ENCODE measurements around the gene RIPOR2.

The RIPOR2 gene, protein sequence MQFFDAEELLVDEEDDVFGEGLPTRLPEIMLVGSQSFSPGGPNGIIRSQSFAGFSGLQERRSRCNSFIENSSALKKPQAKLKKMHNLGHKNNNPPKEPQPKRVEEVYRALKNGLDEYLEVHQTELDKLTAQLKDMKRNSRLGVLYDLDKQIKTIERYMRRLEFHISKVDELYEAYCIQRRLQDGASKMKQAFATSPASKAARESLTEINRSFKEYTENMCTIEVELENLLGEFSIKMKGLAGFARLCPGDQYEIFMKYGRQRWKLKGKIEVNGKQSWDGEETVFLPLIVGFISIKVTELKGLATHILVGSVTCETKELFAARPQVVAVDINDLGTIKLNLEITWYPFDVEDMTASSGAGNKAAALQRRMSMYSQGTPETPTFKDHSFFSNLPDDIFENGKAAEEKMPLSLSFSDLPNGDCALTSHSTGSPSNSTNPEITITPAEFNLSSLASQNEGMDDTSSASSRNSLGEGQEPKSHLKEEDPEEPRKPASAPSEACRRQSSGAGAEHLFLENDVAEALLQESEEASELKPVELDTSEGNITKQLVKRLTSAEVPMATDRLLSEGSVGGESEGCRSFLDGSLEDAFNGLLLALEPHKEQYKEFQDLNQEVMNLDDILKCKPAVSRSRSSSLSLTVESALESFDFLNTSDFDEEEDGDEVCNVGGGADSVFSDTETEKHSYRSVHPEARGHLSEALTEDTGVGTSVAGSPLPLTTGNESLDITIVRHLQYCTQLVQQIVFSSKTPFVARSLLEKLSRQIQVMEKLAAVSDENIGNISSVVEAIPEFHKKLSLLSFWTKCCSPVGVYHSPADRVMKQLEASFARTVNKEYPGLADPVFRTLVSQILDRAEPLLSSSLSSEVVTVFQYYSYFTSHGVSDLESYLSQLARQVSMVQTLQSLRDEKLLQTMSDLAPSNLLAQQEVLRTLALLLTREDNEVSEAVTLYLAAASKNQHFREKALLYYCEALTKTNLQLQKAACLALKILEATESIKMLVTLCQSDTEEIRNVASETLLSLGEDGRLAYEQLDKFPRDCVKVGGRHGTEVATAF

DNA sequence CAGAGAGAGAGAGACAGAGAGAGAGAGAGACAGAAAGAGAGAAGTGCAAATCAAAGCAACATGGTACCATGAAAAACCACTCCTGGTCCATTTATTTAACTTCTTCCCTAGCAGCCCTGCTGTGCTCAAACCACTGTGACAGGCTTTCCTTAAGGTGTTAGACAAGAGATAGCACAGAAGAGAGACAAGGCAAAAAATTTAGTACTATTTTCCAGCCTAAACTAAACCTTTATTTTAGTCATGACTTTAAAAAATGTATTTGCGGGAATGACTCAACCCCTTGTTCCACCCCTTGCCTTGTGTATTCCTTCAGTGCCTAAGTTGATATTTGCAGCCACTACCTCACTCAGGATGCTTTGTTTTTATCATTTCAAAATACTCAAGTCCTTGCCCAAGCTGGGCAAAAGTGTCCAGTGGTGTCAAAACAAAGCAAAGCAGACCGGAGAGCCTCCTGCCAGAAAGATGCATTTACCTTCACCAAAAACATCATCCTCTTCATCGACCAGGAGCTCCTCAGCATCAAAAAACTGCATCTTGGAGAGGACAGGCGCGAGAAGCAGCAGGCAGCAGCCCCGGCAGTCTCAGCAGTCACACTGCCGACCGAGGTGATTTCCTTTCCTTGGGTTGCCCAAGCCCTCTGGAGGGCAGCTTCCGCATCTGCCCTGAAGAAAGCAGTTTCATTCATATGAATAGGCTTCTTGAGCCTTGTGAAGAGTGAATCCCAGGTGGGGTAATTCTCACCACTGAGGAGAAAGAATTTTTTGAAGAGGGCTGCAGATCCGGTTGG lies at the start of gene RIPOR2:
Gene RIPOR2 (minus strand): TSS at position 595 of the 787 bp plus-strand sequence. CDS start 62 bp downstream, at position 533.
- no peak for DNase-seq

DNA sequence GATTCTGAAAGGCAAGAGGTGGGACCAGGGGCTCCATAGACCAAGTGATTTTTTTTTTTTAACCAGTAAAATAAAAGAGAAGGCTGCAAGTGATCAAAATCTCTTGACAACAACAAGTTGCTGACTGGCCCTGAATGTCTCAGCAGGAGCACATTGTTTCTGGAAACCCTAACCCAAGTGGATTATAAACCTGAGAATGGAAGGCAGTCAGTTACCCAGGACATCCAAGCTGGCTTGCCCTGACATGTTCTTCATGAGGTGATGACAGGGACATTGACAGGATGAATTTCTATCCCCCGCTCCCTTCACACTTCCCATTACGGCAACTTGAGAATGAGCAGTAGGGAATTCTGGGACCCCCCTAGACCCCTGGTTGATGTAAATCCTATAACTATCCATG lies 49.6 kb upstream of the RIPOR2 start:
- no peak for DNase-seq

DNA sequence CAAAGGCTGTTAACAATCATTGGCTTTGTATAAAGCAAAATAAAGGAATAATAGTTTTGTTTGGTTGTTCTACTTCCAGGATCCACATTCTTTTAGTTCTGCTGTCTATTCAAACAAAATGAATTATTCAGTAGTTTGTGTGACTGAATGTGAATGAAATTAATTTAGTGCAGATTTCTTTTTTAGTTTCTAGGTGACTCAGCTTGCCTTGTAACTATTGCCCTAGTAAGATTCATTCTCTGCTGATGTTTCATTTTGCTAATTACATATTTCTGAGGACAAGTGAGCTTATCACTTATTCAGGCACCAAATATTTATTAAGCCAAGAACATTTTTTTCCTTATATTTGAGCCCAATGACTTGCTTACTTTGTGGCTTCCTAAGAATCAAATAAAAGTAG lies 46.5 kb upstream of the RIPOR2 start:
- no peak for DNase-seq

DNA sequence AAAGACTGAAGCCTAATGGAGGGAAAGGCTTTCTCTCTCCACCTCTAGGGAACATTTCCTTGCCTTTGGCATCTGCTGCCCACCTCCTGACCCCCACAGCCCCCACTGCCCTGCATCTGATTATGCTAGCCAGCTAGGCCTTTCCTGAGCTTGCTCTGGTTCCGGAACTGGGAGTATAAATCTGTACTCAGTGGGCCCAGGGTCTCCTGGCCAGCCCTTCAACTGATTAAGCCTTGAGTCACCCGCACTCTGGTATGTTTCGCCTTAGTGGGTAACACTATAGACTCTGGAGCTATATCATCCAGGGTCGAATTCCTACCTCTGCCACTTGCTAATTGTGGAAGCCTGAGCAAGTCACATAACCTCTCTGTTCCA lies 45.6 kb upstream of the RIPOR2 start:
- DNase-seq: no peak

DNA sequence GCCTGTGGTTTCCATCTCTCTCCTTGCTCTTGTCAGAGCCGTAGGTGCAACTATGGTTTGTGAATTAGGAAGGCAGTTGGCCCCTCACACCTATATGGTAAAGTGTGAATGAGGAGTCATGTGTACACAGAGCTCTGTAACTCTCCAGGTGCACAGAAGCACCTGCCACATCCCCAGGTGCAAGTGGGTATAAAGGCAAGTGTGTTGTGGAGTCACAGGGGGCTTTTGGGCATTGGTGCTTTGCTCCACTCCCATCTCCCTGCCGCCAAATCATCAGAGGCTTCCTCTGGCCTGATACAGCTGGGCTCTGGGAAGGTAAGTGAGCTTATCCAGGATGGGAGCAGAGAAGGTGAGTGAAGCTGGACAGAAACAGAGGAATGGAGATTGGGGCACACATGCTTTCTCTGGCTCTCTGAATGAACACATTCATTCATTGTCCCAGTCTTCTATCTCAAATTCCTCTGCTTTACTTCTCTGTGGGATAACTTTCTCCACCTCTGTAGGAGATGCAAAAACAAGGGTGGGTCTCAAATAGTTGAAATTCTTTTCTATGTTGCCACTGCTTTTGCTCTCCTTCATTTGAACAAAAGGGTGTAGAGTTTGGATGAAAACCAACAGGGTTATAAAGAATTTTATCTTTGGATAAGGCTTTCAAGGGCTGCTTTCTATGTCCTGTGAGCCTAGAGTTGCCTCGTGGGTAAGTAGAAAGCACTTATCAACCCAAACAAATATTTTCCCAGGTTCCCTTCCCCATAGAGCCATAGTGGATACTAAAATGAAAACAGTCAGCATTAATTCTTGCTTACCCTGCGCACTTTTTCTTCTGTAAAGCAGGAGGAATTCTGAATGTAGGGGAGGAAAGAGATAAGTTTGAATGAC lies 45.0 kb upstream of the RIPOR2 start:
- DNase-seq: no peak

DNA sequence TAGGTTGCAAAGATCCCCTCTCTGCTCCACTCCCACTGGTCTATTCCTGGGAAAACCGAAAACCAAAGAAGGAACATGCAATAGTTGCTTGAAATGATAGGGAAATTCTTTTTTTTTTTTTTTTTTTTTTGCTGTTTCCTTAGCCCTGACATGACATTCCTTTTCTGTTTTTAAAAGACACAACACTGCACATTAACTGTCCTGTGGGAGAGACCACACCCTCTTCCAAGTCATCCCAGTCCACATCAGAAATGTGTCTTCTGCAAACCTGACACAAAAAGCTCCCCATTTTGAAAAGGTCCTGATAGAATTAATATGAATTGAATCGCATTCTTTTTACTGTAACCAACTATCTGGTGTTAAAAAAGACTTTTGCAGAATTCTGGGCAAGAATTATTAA lies 43.4 kb upstream of the RIPOR2 start:
- DNase-seq: no peak

DNA sequence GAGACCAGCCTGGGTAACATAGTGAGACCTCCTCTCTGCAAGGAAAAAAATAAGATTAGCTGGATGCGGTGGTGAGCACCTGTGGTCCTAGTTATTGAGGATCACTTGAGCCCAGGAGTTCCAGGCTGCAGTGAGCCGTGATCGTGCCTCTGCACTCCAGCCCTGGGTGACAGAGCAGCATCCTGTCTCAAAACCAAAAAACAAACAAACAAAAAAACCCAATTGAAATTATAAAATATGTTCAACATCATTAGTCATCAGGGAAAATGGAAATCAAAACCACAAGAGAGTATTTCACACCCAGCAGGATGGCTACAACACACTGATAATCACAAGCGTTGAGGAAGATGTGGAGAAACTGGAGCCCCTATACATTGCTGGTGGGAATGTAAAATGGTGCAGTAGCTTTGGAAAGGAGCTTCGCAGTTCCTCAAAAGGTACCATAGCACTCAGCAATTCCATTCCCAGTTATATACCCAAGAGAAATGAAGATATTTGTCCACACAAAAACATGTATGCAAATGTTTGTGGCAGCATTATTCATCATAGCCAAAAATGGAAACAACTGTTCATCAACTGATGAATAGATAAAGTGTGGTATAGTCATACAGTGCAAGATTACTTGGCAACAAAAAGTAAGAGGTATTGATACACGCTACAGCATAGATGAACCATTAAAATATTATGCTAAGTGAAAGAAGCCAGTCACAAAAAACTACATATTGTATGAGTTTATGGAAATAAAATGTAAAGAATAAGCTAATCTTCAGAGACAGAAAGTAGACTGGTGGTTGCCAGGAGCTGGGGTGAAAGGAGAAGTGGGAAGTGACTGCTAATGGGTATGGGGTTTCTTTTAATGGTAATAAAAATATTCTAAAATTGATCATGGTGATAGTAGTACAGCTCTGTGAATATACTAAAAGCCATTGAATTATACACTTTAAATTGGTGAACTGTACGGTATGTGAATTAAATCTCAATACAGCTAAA lies 38.7 kb upstream of the RIPOR2 start:
- DNase-seq: no peak

DNA sequence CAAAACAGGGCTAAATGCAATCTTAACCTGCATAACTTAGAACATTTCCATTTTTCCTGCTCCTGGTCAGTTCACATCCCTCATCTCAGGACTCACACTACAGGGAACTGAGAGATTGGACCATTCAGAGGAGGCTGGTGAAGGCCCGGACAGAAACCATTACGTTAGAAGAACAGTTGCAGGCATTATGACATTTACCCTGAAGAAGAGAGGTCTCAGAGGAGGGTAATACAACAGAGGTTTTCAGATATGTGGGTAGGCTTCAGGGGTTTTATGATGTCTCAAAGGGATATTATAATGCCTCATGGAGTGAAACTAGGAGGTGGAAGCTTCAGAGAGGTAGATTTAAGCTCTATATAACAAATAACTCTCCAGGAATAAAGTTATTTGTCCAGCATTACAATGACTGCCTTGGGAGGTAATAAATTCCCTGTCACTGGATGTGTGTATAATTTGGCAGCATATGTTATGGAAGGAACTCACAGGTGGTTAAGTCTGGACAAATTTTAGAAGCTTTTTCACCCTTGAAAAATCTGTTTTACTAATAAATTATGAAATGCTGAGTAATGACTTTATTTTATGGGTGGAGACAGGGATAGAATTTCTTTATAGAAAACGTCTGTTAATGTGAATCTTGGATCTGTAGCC lies 36.7 kb upstream of the RIPOR2 start:
- DNase-seq: no peak

DNA sequence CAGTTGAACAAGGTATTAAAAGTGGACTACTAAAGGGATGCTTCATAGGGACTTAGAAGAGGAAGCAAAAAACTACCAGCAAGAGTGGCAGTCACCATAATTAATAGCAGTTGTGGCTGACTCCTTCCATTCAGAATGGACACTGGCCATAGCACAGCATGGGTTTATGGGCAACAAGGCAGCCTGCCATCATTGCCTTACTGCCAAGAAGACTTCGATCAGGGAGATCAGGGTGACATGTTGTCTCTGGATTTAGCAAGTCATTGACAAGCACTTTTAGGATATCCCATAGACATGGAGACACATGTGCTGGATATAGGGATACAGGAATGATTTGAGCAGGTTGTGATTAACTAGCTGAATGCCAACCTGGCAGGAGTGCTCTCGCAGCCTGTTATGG lies 35.3 kb upstream of the RIPOR2 start:
- DNase-seq: no peak

DNA sequence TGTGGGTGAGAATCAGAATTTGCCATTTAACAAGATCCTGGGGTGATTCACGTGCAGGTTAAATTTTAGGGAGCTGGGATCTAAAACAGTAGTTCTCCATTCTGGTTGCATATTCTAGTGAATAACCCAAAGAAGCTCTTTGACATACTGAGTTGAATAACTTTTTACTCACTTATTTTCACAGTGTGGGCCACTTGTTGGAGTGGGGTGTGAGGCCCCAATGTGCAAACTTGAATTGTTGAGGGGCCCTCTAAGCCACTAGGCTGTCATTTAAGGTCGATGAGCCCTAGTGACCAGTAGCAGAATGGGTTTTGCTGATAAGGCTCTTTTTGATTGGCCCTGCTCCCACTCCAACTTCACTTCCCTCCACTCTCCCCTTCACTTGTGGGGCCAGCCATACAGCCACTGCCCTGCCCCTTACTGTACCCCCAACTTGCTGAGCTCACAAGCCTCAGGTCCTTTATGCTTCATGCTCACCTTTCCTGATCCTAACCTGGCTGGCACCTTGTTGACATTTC lies 33.6 kb upstream of the RIPOR2 start:
- DNase-seq: no peak

DNA sequence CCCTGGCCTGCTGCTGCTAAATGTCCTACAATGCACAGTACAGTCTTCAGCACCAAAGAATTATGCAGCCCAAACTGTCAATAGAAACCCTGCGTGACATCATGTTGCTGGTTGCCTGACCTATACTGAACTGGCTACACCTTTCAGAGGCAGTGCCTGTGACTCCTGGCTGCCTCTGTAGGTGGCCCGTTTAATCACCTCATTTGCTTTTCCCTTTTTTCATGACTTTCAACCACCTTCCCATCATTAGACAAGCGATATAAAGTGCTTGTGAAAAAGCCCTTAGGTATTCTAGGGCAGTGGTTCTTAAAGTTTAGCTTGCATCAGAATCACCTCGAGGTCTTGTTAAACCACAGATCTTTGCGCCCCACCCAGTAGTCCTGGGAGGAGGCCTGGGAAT lies 33.0 kb upstream of the RIPOR2 start:
- no peak for DNase-seq

DNA sequence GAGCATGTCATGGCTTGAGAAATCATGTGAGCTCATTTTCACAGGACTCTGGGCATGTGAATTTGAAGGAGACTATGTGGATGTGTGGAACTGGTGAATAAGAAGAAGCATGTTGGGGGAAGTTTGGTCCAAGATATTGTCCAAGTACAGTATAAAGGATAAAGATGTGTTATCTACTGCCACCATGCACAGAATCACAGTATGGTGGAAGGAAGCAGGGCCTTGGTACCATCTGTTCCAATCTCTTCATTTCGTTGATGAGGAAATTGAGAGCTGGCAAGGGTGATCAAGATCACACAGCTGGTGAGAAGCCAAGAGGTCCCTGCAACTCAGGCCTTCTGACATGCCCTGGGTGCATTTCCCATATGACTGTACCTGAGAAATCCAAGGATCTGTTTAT lies 31.5 kb upstream of the RIPOR2 start:
- DNase-seq: no peak

DNA sequence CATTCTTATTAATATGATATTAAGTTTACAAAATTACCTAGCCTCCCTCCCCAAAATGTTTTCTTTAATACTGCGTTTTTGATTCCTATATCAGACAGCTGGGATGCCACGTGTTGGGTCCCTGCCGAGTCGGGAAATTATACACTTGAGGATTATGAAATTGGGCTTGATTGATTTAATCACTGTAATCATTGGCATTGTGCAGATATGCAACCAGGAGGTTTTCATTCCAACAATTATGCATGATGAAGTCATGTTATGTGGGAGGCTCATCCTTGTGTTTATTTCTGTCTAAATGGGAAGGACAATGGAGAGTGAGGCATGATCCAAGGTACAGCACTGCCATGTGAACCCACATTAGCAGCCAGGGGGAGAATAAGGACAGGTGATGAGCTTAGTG lies 30.6 kb upstream of the RIPOR2 start:
- DNase-seq: no peak

DNA sequence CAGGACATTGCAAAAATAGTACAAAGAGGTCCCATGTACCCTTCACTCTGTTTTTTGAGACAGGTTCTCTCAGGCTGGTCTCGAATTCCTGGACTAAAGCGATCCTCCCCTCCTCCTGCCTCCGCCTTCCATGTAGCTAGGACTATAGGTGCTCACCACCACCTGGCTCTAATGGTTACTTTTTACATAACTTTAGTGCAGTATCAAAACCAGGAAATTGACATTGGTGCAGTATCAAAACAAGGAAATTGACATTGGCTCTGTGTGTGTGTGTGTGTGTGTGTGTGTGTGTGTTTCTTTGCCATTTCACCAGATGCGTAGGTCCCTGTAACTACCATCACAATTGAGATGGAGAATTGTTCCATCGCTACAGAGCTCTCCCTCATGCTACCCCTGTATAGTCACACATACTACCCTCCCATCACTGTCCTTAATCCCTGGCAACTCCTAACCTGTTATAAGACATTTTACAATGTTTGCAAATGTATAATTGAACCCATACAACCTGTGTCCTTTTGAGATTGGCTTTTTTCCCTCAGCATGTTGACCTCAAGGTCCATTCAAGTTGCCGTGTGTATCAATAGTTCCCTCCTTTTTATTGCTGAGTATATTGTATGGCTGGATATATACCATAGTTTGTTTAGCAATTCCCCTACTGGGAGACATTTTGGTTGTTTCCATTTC lies 28.3 kb upstream of the RIPOR2 start:
- DNase-seq: no peak

DNA sequence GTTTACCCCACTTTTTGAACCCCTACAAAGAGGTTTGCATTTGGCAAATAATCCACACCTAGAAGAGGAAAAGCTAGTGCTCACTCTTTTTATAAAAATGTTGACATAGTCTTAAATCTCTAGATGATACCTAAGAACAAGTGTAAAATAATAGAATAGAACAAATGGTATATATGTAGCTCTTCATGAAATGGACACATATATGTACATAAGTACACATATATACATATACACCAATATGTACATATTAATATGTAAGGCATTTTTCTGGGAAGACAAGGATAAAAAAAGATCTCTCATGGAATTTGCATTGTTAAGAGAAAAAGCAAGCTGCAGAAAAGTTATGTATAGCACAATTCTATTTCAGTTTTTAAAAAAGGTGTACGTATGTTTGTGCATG lies 27.6 kb upstream of the RIPOR2 start:
- no peak for DNase-seq

DNA sequence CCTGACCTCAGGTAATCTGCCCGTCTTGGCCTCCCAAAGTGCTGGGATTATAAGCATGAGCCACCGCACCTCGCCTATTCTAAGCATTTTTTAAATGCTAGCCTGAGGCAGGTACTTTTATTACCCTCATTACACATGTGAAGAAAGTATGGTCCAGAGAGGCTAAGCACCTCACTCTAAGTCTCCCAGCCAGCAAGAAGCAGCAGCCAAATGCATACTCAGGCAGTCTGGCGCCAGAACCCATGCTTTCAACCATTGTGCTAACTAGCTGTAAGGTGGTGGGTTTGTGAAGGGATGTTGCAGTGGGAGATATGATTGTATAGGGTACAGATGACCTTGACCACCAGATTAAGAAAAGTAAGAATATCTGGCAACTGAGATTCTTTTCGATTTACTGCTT lies 26.1 kb upstream of the RIPOR2 start:
- DNase-seq: no peak

DNA sequence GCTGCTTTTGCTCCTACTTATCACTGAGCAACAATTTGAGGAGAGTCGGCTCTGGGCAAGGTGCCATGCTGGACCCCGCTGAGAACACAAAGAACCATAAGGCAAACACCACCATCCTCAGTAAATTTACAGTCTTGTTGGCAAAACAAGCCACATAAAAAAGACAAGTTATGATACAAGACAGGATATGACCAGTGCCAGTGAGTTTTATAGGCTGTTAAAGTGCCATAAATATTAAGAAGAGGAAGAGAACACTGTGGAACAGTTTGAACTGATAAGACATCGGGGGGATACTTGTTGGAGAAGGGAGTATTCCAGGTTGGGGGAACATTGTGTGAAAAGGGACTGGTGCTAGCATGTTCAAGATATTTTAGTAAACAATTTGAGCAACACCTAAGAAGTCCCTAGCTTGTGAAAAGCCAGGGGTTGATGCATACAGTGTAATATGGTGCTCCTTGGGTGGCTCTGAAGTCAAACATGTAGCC lies 25.3 kb upstream of the RIPOR2 start:
- DNase-seq: no peak

DNA sequence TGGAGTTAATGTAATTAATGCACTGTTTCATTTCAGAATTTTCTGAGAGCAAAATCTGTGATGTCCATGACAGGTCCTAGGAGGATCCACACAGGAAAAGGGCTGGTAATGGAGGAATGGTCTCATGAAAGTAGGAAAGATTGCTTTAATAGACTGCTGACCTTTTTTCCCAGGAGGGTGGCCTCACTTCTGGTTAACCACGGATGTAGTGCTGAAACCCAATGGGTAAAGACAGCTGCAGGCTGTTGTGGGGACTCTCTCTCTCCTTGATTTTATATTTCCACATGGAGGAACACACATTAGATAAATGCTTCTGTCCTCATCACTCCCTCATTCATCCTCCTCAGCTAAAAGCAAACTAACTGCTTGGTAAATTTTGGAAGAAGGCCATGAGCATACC lies 23.6 kb upstream of the RIPOR2 start:
- DNase-seq: no peak

DNA sequence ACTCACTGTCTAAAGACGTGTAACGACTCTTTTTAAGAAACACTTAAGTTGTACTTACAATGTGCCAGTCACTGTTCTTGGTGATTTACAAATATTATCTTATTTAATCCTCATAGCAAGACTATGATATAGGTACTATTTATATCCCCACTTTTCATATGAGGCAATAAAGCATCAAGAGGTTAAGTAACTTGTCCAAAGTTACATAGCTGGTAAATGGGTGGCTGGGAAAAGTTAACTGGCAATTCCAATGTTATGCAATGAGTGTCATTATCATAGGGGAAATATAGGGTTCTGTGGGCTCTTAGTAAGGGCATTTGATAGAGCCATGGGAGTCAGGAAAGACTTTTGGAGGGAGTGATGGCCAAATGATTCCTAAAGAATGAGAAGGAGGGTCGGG lies 21.4 kb upstream of the RIPOR2 start:
- DNase-seq: no peak
